GM18909 (cell line): Measurements from ENCODE around the gene XPO5.
"Not testable (repeated sequence)": the region's sequence is repeated elsewhere in the genome, so short reads cannot be mapped to it uniquely, and the experiment has no call there.

Experiments used
- ATAC-seq: cut with Tn5 transposase; IDR thresholded peaks from one replicate; pipeline ENCODE4 v1.9.1; 2021; ENCODE audit warnings: mild to moderate bottlenecking; ENCODE audit not compliant: unreplicated experiment, poor library complexity

XPO5 gene

DNA sequence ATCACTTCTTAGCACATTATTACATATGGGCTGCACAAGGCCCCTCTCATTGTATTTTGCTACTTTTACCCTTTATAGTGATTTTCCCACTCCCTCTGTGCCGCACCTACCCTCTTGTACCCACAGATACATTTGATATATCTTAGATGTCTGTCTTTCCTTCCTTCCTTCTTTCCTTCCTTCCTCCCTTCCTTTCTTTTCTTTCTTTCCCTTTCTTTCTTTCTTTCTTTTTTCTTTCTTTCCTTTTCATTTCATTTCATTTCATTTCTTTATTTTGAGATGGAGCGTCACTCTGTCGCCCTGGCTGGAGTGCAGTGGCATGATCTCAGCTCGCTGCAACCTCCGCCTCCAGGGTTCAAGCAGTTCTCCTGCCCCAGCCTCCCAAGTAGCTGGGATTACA, 12.4 kb upstream of the XPO5 start:
- no peak for ATAC-seq

- no peak for ATAC-seq
Observed at GRCh38 chr6:43584892-43585570, 9.2 kb upstream of the XPO5 start.

GRCh38 chr6:43582911-43583310, 7.1 kb upstream of the XPO5 start:
- no peak for ATAC-seq

GRCh38 chr6:43579171-43579570, 3.3 kb upstream of the XPO5 start:
- no peak for ATAC-seq

GRCh38 chr6:43578748-43579147, 2.9 kb upstream of the XPO5 start:
- no peak for ATAC-seq

- peak; percentile 12 for ATAC-seq
Observed at GRCh38 chr6:43575105-43575771, 600 bp downstream of the XPO5 start.

DNA sequence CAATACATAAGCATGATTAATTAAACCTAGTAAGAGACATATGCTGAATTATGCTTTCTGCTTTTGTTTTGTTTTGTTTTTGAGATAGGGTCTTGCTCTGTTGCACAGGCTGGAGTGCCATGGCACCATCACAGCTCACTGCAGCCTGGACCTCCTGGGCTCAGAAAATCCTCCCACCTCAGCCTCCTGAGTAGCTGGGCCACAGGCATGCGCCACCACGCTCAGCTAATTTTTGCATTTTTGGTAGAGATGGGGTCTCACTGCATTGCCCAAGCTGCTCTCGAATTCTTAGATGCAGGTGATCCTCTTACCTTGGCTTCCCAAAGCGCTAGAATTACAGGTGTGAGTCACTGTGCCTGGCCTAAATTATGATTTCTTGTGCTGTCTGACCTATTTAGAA, 3.8 kb downstream of the XPO5 start:
- ATAC-seq: no peak

DNA sequence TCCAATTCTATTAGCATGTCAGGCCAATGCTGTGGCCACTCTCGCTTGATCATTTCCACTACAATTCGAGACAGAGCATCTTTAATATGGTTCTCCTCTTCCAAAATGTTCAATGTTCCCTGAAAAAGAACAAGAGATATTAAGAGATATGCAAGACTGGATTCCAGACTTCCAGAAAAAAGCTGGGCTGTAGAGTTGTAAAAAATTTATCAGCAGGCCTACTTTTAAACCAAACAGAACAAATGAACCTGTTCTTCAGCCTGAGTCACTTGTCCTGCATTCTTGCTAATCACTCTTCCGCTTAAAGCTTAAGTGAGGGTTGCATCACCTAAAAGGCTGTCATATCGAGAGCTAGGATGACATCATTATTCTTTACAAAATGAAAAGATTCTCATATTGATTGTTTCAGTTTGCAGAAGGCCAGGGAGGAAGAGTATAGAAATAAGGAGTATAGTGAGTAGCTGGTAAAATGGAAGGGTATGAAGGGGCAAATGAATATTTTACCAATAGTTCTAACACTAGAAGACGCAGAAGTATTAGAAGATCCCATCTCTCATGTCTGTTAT, 4.9 kb downstream of the XPO5 start:
- no peak for ATAC-seq

- ATAC-seq: no peak
Observed at GRCh38 chr6:43559328-43559727, 16.5 kb downstream of the XPO5 start.

GRCh38 chr6:43557620-43558019, 18.2 kb downstream of the XPO5 start:
- not testable (repeated sequence) for ATAC-seq

- no peak for ATAC-seq
Observed at GRCh38 chr6:43547222-43547621, 28.6 kb downstream of the XPO5 start.

- ATAC-seq: no peak
Observed at GRCh38 chr6:43544461-43544860, 31.4 kb downstream of the XPO5 start.

GRCh38 chr6:43541774-43542471, 33.9 kb downstream of the XPO5 start:
- no peak for ATAC-seq

GRCh38 chr6:43540507-43540906, 35.3 kb downstream of the XPO5 start:
- ATAC-seq: no peak

DNA sequence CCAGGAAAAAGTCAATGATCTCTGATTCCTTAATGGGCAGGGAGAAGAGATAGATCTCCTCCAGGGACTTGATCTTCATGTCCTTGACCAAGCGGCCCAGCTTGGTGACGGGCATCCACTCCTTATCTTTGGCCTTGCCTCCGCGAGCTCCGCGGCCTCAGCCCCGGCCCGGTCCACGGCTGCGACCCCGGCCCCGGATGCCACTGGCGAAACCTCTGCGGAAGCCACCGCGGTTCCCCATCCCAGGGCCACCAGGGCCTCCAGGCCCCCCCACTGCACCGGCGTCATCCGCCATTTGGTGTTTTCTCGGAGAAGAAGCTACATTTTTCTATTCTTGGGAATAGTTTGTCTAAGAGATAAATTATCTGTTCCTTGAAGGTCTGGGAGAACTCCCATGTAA, 36.4 kb downstream of the XPO5 start:
- not testable (repeated sequence) for ATAC-seq

- not testable (repeated sequence) for ATAC-seq
Observed at GRCh38 chr6:43538986-43539385, 36.9 kb downstream of the XPO5 start.

GRCh38 chr6:43532201-43532600, 43.6 kb downstream of the XPO5 start:
- no peak for ATAC-seq

GRCh38 chr6:43524483-43524961, 51.3 kb downstream of the XPO5 start:
- ATAC-seq: no peak

DNA sequence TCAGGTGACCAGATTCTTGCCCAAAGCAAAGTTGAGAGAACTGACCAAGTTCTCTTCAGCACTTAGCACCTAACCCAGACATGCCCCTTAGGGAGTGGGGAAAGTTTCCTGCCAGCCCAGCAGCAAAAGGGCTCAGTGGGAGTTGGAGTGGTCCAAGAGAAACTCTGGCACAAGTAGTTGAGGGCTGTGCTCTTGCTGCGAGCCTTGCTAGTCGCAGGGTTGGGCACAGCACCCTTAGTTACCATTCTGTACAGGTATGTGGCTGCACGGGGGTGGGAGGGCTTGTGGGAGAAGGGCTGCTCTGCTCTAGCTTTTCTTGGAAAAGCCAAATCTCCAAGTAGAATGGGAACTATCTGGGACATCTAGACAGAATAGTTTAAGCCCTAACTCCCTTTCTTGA, 52.6 kb downstream of the XPO5 start:
- ATAC-seq: no peak

GRCh38 chr6:43522547-43523261, 53.1 kb downstream of the XPO5 start:
- no peak for ATAC-seq
